NT2/D1 (cell line): Measurements from ENCODE around the gene ZNF605.

Experiments
- DNase-seq: peaks from one replicate; pipeline ENCODE4 v3.0.0-alpha.2; 2011; ENCODE audit warnings: low read depth, low spot score
- H3K27me3 ChIP-seq: 2 replicates; pipeline ENCODE4 v1.6.0; 2011; ENCODE audit warnings: mild to moderate bottlenecking; ENCODE audit not compliant: insufficient read length, insufficient read depth
- H3K36me3 ChIP-seq: 2 replicates; pipeline ENCODE4 v1.6.1; 2011; ENCODE audit warnings: mild to moderate bottlenecking, low read length, mixed read lengths; ENCODE audit not compliant: insufficient read depth, insufficient read length
- H3K4me1 ChIP-seq: 2 replicates; pipeline ENCODE4 v1.5.1; 2011; ENCODE audit not compliant: insufficient read depth, insufficient read length
- H3K4me3 ChIP-seq: 2 replicates; pipeline ENCODE4 v1.5.1; 2011; ENCODE audit warnings: low read depth; ENCODE audit not compliant: insufficient read length
- H3K9ac ChIP-seq: 2 replicates; pipeline ENCODE4 v1.6.0; 2011; ENCODE audit warnings: low read depth; ENCODE audit not compliant: insufficient read length
- H3K9me3 ChIP-seq: 2 replicates; pipeline ENCODE4 v1.5.1; 2011; ENCODE audit warnings: mild to moderate bottlenecking, low read length; ENCODE audit not compliant: insufficient read depth
- SUZ12 ChIP-seq: IDR thresholded peaks from 2 replicates; pipeline ENCODE4 v1.6.1; 2011; ENCODE audit not compliant: insufficient read length, insufficient read depth; ENCODE audit errors: extremely low read depth
- YY1 ChIP-seq: IDR thresholded peaks from 2 replicates; pipeline ENCODE4 v1.6.1; 2011; ENCODE audit not compliant: insufficient read length, insufficient read depth
- ZNF274 ChIP-seq: IDR thresholded peaks from 2 replicates; pipeline ENCODE4 v1.6.1; 2011; ENCODE audit warnings: mild to moderate bottlenecking, low read depth, low read length

The ZNF605 gene

GRCh38 chr12:132953163-132953425 lies 3.0 kb downstream of the ZNF605 start:
- peaks cover 2% of the 10 kb centered on the region for H3K4me1 ChIP-seq
- peaks cover 29% of the 10 kb centered on the region for H3K36me3 ChIP-seq
- H3K27me3 ChIP-seq = no peaks in the 10 kb centered on the region
- H3K9me3 ChIP-seq = peaks cover 27% of the 10 kb centered on the region; the same call in 1 of the 2 replicates
- no peak overlapping the region for H3K4me3 ChIP-seq
- DNase-seq = no peak
- TF ChIP-seq ZNF274 (no peak), SUZ12 (no peak), YY1 (no peak)
- H3K9ac ChIP-seq = no peak overlapping the region

DNA sequence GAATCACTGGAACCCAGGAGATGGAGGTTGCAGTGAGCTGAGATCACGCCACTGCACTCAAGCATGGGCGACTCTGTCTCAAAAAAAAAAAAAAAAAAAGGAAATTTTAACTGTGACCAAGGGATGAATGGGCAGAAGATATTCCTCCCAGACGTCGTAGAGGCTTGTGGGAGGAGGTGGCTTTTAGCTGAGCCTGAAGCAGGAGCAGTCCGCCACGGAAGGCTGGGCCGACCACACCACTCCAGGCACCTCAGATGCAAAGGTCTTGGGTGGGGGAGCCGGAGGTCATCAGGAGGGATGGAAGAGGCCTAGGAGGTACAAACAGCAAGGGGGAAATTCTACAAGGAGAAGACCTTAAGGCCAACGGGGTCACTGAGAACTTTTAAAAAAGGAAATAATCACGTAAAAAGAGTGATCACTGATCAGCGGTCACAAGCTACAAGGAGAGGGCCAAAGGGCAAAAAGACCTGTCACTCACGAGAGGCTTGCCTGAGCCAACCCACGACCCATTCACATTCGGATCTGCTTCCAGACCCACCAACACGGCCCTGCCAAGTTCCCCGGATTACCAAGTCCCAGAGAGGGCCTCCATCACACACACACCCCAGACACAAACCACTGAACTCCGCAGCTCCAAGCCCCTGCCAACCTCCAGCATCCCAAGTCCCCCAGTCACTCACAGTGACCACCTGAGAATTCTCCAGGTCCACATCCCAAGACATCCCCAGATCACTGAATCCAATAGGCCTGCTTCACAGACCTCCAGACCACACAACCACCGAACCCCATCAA lies 3.5 kb downstream of the ZNF605 start:
- Histone ChIP-seq H3K9me3 (peaks cover 27% of the 10 kb centered on the region; the same call in 1 of the 2 replicates), H3K4me3 (no peak overlapping the region), H3K27me3 (no peaks in the 10 kb centered on the region), H3K9ac (no peak overlapping the region), H3K36me3 (peaks cover 32% of the 10 kb centered on the region), H3K4me1 (peaks cover 2% of the 10 kb centered on the region)
- TF ChIP-seq YY1 (no peak), ZNF274 (no peak), SUZ12 (no peak)
- no peak for DNase-seq

DNA sequence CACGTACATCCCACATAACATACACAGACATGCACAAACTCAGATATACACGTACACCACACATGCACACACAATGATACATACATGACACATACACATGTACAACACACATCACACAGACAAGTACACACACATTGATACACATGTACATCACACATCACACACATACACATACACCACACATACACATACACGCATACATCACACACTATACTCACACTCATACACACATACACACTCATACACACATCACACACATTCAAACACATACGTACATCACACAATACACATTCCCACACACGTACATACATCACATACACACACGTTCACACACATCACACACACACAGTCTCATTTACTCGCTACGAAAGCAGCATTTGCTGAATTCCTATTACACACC lies 4.5 kb downstream of the ZNF605 start:
- H3K9ac ChIP-seq = no peak overlapping the region
- H3K36me3 ChIP-seq = peaks cover 33% of the 10 kb centered on the region
- H3K4me1 ChIP-seq = peaks cover 2% of the 10 kb centered on the region
- no peak overlapping the region for H3K4me3 ChIP-seq
- peaks cover 27% of the 10 kb centered on the region; the same call in 1 of the 2 replicates for H3K9me3 ChIP-seq
- no peaks in the 10 kb centered on the region for H3K27me3 ChIP-seq
- no peak for DNase-seq
- TF ChIP-seq SUZ12 (no peak), ZNF274 (no peak), YY1 (no peak)

DNA sequence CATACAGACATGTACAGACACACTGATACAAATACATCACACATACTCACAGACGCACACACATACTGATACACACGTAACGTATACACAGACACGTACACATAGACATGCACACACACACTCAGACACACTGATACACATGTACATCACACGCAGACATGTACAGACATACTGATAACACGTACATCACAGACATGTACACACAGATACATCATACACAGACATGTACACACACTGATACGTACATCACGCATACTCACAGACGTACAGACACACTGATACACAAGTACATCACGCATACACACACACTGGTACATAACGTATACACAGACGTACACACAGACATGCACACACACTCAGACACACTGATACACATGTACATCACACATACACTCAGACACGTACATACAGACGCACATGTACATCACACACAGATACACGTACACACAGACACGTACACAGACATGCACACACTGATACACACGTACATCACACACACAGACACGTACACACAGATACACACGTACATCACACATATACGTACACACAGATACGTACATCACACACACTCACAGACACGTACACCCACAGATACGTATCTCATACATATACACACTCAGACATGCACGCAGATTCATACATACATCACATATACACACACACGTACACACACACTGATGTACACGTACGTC lies 5.1 kb downstream of the ZNF605 start:
- DNase-seq = no peak
- peaks cover 40% of the 10 kb centered on the region for H3K36me3 ChIP-seq
- H3K9me3 ChIP-seq = peaks cover 27% of the 10 kb centered on the region; the same call in 1 of the 2 replicates
- H3K9ac ChIP-seq = no peak overlapping the region
- no peak overlapping the region for H3K4me3 ChIP-seq
- no peaks in the 10 kb centered on the region for H3K27me3 ChIP-seq
- TF ChIP-seq ZNF274 = no peak
- TF ChIP-seq SUZ12 = no peak
- TF ChIP-seq YY1 = no peak
- H3K4me1 ChIP-seq = peaks cover 2% of the 10 kb centered on the region

DNA sequence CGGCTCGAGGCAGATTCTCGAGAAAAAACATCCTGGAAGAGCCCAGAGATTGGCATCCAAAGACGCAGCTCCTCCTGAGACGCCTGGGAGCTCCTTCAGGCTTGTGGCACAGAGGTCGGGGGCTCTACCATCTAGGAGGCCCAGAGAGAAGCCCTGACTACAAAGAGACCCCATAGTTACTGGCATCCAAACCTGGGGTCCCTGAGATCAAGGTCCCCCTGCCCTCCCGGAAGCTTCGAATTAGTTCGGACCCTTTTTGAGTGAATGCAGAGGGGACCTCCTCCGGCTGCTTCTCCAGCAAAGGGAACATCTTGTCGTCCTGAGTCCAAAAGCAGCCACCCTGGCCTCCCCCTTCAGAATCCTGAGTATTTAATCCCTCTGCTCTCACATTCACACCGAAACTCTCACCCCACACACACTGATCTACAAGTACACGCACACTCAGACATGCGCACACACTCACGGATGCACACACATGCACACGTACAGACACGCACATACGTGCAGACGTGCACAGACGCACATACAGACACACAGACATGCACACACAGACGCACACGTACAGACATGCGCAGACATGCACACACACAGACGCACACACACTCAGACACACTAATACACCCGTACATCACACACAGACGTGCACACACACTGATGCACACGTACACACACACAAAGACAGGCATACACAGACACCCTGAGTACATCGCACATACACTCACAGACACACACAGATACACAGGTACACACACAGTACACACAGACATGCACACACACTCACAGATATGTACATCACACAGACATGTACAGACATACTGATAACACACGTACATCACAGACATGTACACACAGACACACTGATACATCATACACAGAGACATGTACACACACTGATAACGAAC lies 5.9 kb downstream of the ZNF605 start:
- H3K4me1 ChIP-seq = peaks cover 2% of the 10 kb centered on the region
- no peak for DNase-seq
- no peak overlapping the region for H3K9ac ChIP-seq
- H3K4me3 ChIP-seq = no peak overlapping the region
- H3K36me3 ChIP-seq = peaks cover 47% of the 10 kb centered on the region
- H3K9me3 ChIP-seq = peaks cover 27% of the 10 kb centered on the region; the same call in 1 of the 2 replicates
- no peak for TF ChIP-seq SUZ12
- TF ChIP-seq ZNF274 = no peak
- no peak for TF ChIP-seq YY1
- H3K27me3 ChIP-seq = no peaks in the 10 kb centered on the region

DNA sequence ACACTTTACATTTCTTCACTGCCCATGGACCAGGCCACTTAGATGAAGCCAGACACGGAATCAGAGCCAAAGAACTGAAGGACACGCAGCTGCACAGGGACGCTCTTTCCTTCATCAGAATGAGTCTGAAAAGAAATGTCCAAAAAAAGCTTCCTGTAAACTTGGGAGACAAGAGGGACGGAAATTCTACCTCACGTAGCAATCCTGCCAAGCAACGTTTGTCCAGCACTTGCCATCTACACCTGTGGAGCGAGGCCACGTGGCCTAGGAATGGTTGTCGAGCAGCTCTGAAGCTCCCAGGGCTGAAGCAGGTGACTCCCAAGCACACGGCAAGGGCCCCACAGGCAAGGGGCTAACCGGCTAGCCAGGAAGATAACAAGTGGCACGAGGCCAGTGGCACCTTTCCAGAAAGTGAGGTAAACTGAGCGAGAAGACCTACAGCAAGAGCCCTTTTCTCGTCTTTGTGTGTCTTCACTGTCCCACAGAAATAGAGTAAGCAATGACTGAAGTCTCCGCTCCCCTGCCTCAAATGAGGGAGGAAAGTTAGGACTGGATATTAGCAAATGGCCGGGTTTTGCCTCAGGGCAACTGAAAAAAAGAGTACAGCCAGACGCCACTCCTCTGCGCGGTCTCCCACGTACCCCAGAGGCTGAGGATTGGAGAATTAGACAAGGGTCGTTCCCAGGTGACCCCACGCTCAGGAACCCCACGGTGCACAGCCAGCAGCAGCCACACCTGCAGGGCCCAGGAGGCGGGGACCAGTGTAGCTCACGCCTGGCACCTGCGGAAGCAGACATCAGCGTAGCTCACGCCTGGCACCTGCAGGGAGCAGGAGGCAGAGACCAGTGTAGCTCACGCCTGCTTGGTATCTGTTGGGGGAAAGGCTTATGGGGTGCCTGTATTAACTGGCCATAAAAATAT lies 7.7 kb downstream of the ZNF605 start:
- H3K9me3 ChIP-seq = peaks cover 33% of the 10 kb centered on the region; the same call in 1 of the 2 replicates
- no peak for TF ChIP-seq SUZ12
- no peak for TF ChIP-seq YY1
- TF ChIP-seq ZNF274 = no peak

More for the DNA sequence above, 7.7 kb downstream of the ZNF605 start:
- Histone ChIP-seq H3K36me3 (peaks cover 65% of the 10 kb centered on the region), H3K4me3 (no peak overlapping the region), H3K4me1 (no peaks in the 10 kb centered on the region), H3K27me3 (no peaks in the 10 kb centered on the region), H3K9ac (no peak overlapping the region)
- no peak for DNase-seq
